K562 (cell line): ENCODE measurements around the gene TRMT1. TPM values are rescaled to one million over a fixed set of nuclear protein-coding genes. Genes with fewer than 3 reads are reported as not detected.
A peak's percentile ranks its signal among the peaks of the same experiment; 100 is the strongest.

Experiments
- ATAC-seq: fragments of 200-7000 bp; cut with Tn5 transposase; 3 replicates; pipeline ENCODE4 v1.9.1; 2020; ENCODE audit warnings: moderate library complexity
- BruUV-seq: library from RNA; stranded (reverse); fragments of 400-500 nt; replicated peaks from 2 replicates; lab custom pipeline; 2021; lab: Mats Ljungman, UMichigan
- CTCF ChIA-PET: fragments of 300-600 bp; formaldehyde crosslinking; extraction: SDS; loops from one replicate; lab custom pipeline; 2021; ENCODE audit warnings: low intra/inter-chr PET ratio; lab: Yijun Ruan, JAX
- POLR2A ChIA-PET: fragments of 300-600, 350-650 bp; sonication (Branson Sonifier 250); formaldehyde crosslinking; extraction: SDS; loops from one replicate; lab custom pipeline; 2021; ENCODE audit warnings: antibody characterized with exemption, inconsistent platforms; lab: Yijun Ruan, JAX
- DNase-seq, 4 experiments: peaks; one replicate each; pipeline versions ENCODE4 v3.0.0 to v3.0.0-alpha.2; 2011 to 2018; ENCODE audit warnings: low spot score in 3 of 4, mixed read lengths in 3 of 4; ENCODE audit errors: extremely low read depth in 1 of 4
- FAIRE-seq: peaks from 2 replicates; lab custom pipeline; 2011; peaks lifted over from hg19 to GRCh38; lab: Jason Lieb, UNC
- H2AFZ ChIP-seq: 2 replicates; pipeline ENCODE4 v1.6.0; 2011; ENCODE audit warnings: low read depth, low read length, control low read depth, inconsistent platforms
- H3K27ac ChIP-seq: fragments of 200-600 bp; 3 replicates; pipeline ENCODE4 v1.8.0; 2011; ENCODE audit warnings: low read depth, mild to moderate bottlenecking, control low read depth, inconsistent platforms, low read length, moderate library complexity, mixed read lengths; ENCODE audit errors: extremely low read depth
- H3K27me3 ChIP-seq, 2 experiments: fragments of 300-600 bp in 1 of 2; 2 replicates in 1 of 2; 3 replicates in 1 of 2; pipeline versions ENCODE4 v1.6.0 to v1.8.0; 2011; ENCODE audit warnings: inconsistent platforms in 2 of 2, low read length in 2 of 2, mild to moderate bottlenecking in 1 of 2, mixed read lengths in 1 of 2, moderate library complexity in 1 of 2; ENCODE audit not compliant: control insufficient read depth in 2 of 2, insufficient read depth in 2 of 2
- H3K36me3 ChIP-seq: fragments of 300-600 bp; 3 replicates; pipeline ENCODE4 v1.8.0; 2011; ENCODE audit warnings: mild to moderate bottlenecking, low read length, inconsistent platforms; ENCODE audit not compliant: control insufficient read depth, insufficient read depth
- H3K4me1 ChIP-seq, 2 experiments: fragments of 200-600 bp in 1 of 2; replicated peaks in 1 of 2; 2 replicates in 1 of 2; 3 replicates in 1 of 2; pipeline versions ENCODE4 v1.5.1 to v1.8.0; 2011; ENCODE audit warnings: inconsistent platforms in 2 of 2, low read length in 2 of 2, mild to moderate bottlenecking in 1 of 2, mixed read lengths in 1 of 2, moderate library complexity in 1 of 2; ENCODE audit not compliant: control insufficient read depth in 2 of 2, insufficient read depth in 2 of 2
- H3K4me2 ChIP-seq: 2 replicates; pipeline ENCODE4 v1.6.1; 2011; ENCODE audit warnings: low read length, control low read depth, inconsistent platforms, mixed read lengths; ENCODE audit not compliant: insufficient read depth
- H3K4me3 ChIP-seq: fragments of 200-600 bp; sonication (generic), shearing (Covaris generic); 2 replicates; pipeline ENCODE4 v1.5.1; 2016; ENCODE audit warnings: control low read depth, inconsistent platforms
- H3K79me2 ChIP-seq: fragments of 200-600 bp; 3 replicates; pipeline ENCODE4 v1.8.0; 2011; ENCODE audit warnings: low read length, inconsistent platforms; ENCODE audit not compliant: control insufficient read depth, insufficient read depth
- H3K9ac ChIP-seq, 2 experiments: 2 replicates each; pipeline versions ENCODE4 v1.6.0 to v1.6.1; 2011; ENCODE audit warnings: low read depth in 2 of 2, low read length in 2 of 2, control low read depth in 1 of 2, inconsistent platforms in 1 of 2, mild to moderate bottlenecking in 1 of 2, mixed read lengths in 1 of 2; ENCODE audit not compliant: insufficient read depth in 1 of 2
- H3K9me1 ChIP-seq: one replicate; pipeline ENCODE4 v1.6.0; 2011; ENCODE audit warnings: inconsistent platforms, mild to moderate bottlenecking, low read length, moderate library complexity; ENCODE audit not compliant: control insufficient read depth, insufficient read depth
- H3K9me3 ChIP-seq: replicated peaks from 2 replicates; pipeline ENCODE4 v1.5.1; 2011; ENCODE audit warnings: low read depth, low read length, inconsistent platforms; ENCODE audit not compliant: control insufficient read depth, insufficient read depth
- H4K20me1 ChIP-seq: replicated peaks from 2 replicates; pipeline ENCODE4 v1.6.1; 2011; ENCODE audit warnings: low read length, inconsistent platforms, mixed read lengths; ENCODE audit not compliant: control insufficient read depth, insufficient read depth
- ADNP ChIP-seq: fragments of 200-800 bp; sonication (Bioruptor generic); IDR thresholded peaks from 2 replicates; pipeline ENCODE4 v1.6.1; 2016; ENCODE audit warnings: missing genetic modification characterization, missing compliant biosample characterization
- ARID3B ChIP-seq: fragments of 250-450 bp; sonication (Bioruptor Pico); IDR thresholded peaks from 2 replicates; pipeline ENCODE4 v1.4.0; 2020; ENCODE audit warnings: borderline replicate concordance
- CREB5 ChIP-seq: fragments of 250-450 bp; sonication (Bioruptor Pico); IDR thresholded peaks from 2 replicates; pipeline ENCODE4 v1.5.0; 2020; ENCODE audit warnings: mild to moderate bottlenecking
- EHMT2 ChIP-seq: fragments of 450-650 bp; IDR thresholded peaks from 2 replicates; pipeline ENCODE4 v1.6.1; 2018; ENCODE audit warnings: antibody characterized with exemption
- PCBP1 ChIP-seq: fragments of 200-400 bp; formaldehyde crosslinking; IDR thresholded peaks from 2 replicates; pipeline ENCODE4 v1.6.1; 2018; ENCODE audit warnings: mild to moderate bottlenecking, low read depth, low read length; ENCODE audit not compliant: poor library complexity, severe bottlenecking
- RBBP5 ChIP-seq: fragments of 200-600 bp; sonication (generic); IDR thresholded peaks from 2 replicates; pipeline ENCODE4 v1.6.1; 2012; ENCODE audit warnings: borderline replicate concordance, mild to moderate bottlenecking, low read length, control low read depth, inconsistent platforms; ENCODE audit not compliant: insufficient read depth, poor library complexity, severe bottlenecking
- SIN3B ChIP-seq: fragments of 450-650 bp; IDR thresholded peaks from 2 replicates; pipeline ENCODE4 v1.6.1; 2017; ENCODE audit warnings: low read depth, mild to moderate bottlenecking, moderate library complexity
- SMAD1 ChIP-seq: fragments of 150-350 bp; IDR thresholded peaks from 2 replicates; pipeline ENCODE4 v1.6.1; 2014; ENCODE audit warnings: low read length, low read depth; ENCODE audit not compliant: partially characterized antibody
- ZBED1 ChIP-seq: IDR thresholded peaks from 2 replicates; pipeline ENCODE4 v1.6.1; 2014
- ZNF561 ChIP-seq: fragments of 450-650 bp; formaldehyde crosslinking; conservative IDR thresholded peaks from 2 replicates; pipeline ENCODE4 v1.4.0; 2020; ENCODE audit warnings: mild to moderate bottlenecking, moderate library complexity
- ZNF592 ChIP-seq: fragments of 450-650 bp; IDR thresholded peaks from 2 replicates; pipeline ENCODE4 v1.6.1; 2017; ENCODE audit warnings: antibody characterized with exemption, mild to moderate bottlenecking
- ZNF707 ChIP-seq: fragments of 250-450 bp; sonication (Bioruptor Pico); conservative IDR thresholded peaks from 2 replicates; pipeline ENCODE4 v1.8.0; 2022; ENCODE audit warnings: inconsistent platforms, mild to moderate bottlenecking, moderate library complexity
- WGBS: fragments of 100-300 bp; shearing (Covaris generic); methylation state at CpG from one replicate; pipeline ENCODE4 v1.1.6; 2016; ENCODE audit warnings: low coverage, mixed read lengths; ENCODE audit not compliant: insufficient coverage; ENCODE audit errors: missing lambda C conversion rate; 5-methylcytosine and 5-hydroxymethylcytosine counted together
- in situ Hi-C: fragments of 300-500 bp; cut with MboI; formaldehyde crosslinking; loops from 4 replicates; pipeline ENCODE4 v1.15.0; 2018; ENCODE audit warnings: inconsistent platforms, mixed read lengths
- intact Hi-C: fragments of 100-400 bp; cut with micrococcal nuclease; formaldehyde crosslinking; loops from 2 replicates; pipeline ENCODE4 v1.14.2; 2022
- polyA plus RNA-seq, 8 experiments: library from polyadenylated mRNA; depleted of rRNA in 4 of 8; stranded (reverse) in 5 of 8; unstranded in 3 of 8; fragments of >200 nt; fragmentation: Nextera tagmentation in 2 of 8; fragmentation: Illumina TruSeq in 1 of 8; extraction: Ambion mirVana in 2 of 8; extraction: Trizol in 1 of 8; gene quantifications; 2 replicates each; pipeline versions ENCODE4 v1.2.1 to v1.2.3, GENCODE V29; 2011 to 2014; ENCODE audit warnings: inconsistent platforms in 1 of 8, missing spikeins in 1 of 8
- total RNA-seq, 7 experiments: library from RNA; depleted of rRNA in 6 of 7; stranded (reverse); fragments of >200 nt in 6 of 7; fragmentation: Illumina TruSeq in 2 of 7; extraction: Trizol in 2 of 7; gene quantifications; 2 replicates each; pipeline versions ENCODE4 v1.2.1 to v1.2.3, GENCODE V29; 2011 to 2021; ENCODE audit warnings: low replicate concordance in 1 of 7

Gene TRMT1
- total and polyA plus RNA-seq, 9 of the 15 experiments (the other 6 are each of a cell fraction or from before 2014, with no cell fraction given): 5.8 to 158 (median 54.3) TPM

- H3K9me3 ChIP-seq: no peaks in the 10 kb centered on the region
- FAIRE-seq: no peak
- peak overlapping the region; percentile 93 for H3K4me2 ChIP-seq
- H3K27me3 ChIP-seq: no peaks in the 10 kb centered on the region
- CTCF ChIA-PET: no interaction called here
- peaks cover 54% of the 10 kb centered on the region for H3K79me2 ChIP-seq
- peak overlapping the region; percentile 95 for H3K27ac ChIP-seq
- intact Hi-C loops (loop anchor here (1.0 to 5.0 kb wide), 2 partner anchors 37 to 107 kb away; no protein-coding TSS in a partner anchor), in situ Hi-C loops (no loop called here)
- H3K9ac ChIP-seq: peak overlapping the region; percentile 96 to 97
- H4K20me1 ChIP-seq: peaks cover 23% of the 10 kb centered on the region
- WGBS: under 1% methylated on average over 21 of the region's 24 CpGs
- H2AFZ ChIP-seq: no peak overlapping the region
- DNase-seq: peak; percentile 42 to 73 (median 47)
- H3K4me1 ChIP-seq: peaks cover 11 to 54% of the 10 kb centered on the region in 2 experiments
- H3K36me3 ChIP-seq: peaks cover 14% of the 10 kb centered on the region; the same call in 1 of the 3 replicates
- ATAC-seq: peak; percentile 3
- POLR2A ChIA-PET: interaction anchor here (0.6 to 3.3 kb wide), 36 partner anchors 9 to 366 kb away, joined by 3 to 39 read pairs (median 4); partner anchors contain the start of genes DAND5 and NACC1
- peak overlapping the region; percentile 98 for H3K4me3 ChIP-seq
- no peaks in the 10 kb centered on the region for H3K9me1 ChIP-seq
- BruUV-seq: no TSS peak
- no peak for TF ChIP-seq CREB5 (CRISPR knock-in tag)
- TF ChIP-seq ZNF561 (CRISPR knock-in tag): no peak
- TF ChIP-seq PCBP1: peak; percentile 96
- no peak for TF ChIP-seq SIN3B
- TF ChIP-seq SMAD1: no peak
- peak; percentile 21; the same call in 1 of the 2 replicates for TF ChIP-seq ZBED1
- no peak for TF ChIP-seq ARID3B (CRISPR knock-in tag)
- TF ChIP-seq RBBP5: no peak
- TF ChIP-seq ZNF592: no peak
- no peak for TF ChIP-seq ZNF707 (CRISPR knock-in tag)
- TF ChIP-seq ADNP (tag): peak; percentile 98
- TF ChIP-seq EHMT2: no peak
Observed at GRCh38 chr19:13154911-13155471, 38.5 kb upstream of the TRMT1 start.
